ENCODE results near the gene PIAS4. TPM values are rescaled to one million over a fixed set of nuclear protein-coding genes. Genes with fewer than 3 reads are reported as not detected.

The PIAS4 gene
- total RNA-seq, 3 donors from 2014 or later = 9.4 to 17.0 (median 15.7) TPM

DNA sequence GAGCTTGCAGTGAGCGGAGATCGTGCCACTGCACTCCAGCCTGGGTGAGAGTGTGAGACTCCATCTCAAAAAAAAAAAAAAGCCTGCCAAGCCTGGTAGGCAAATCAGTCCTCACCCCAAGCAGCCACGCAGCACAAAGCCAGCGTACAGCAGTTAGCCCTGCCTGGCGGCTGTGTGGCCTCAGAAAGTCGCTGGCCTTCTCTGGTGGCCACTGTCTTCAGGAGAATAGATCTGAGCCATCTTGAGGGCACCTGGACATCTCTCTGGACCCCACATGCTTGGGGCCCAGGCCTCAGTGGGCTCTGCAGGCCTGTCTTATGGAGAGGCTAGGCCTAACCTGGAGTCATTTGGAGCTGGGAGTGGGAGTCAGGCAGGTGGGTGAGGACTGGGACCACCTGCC lies 23.0 kb downstream of the PIAS4 start:
- Histone ChIP-seq H3K36me3 (peaks cover 12% of the 10 kb centered on the region), H3K27me3 (no peaks in the 10 kb centered on the region), H3K27ac (no peak overlapping the region), H3K4me3 (no peak overlapping the region), H3K9me3 (no peaks in the 10 kb centered on the region), H3K4me1 (no peaks in the 10 kb centered on the region)
- TF ChIP-seq POLR2A (IDR thresholded peaks at IDR 0.05) (no peak), POLR2AphosphoS5 (IDR thresholded peaks at IDR 0.05) (no peak)
- TF ChIP-seq, protein P1, sequence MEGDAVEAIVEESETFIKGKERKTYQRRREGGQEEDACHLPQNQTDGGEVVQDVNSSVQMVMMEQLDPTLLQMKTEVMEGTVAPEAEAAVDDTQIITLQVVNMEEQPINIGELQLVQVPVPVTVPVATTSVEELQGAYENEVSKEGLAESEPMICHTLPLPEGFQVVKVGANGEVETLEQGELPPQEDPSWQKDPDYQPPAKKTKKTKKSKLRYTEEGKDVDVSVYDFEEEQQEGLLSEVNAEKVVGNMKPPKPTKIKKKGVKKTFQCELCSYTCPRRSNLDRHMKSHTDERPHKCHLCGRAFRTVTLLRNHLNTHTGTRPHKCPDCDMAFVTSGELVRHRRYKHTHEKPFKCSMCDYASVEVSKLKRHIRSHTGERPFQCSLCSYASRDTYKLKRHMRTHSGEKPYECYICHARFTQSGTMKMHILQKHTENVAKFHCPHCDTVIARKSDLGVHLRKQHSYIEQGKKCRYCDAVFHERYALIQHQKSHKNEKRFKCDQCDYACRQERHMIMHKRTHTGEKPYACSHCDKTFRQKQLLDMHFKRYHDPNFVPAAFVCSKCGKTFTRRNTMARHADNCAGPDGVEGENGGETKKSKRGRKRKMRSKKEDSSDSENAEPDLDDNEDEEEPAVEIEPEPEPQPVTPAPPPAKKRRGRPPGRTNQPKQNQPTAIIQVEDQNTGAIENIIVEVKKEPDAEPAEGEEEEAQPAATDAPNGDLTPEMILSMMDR (IDR thresholded peaks at IDR 0.05) = no peak
- DNase-seq (ENCODE audit: low spot score in 2 of 2) = no peak
- intact Hi-C loops (cut with DNase I; ENCODE audit: low total_unique reads) = no loop called here

DNA sequence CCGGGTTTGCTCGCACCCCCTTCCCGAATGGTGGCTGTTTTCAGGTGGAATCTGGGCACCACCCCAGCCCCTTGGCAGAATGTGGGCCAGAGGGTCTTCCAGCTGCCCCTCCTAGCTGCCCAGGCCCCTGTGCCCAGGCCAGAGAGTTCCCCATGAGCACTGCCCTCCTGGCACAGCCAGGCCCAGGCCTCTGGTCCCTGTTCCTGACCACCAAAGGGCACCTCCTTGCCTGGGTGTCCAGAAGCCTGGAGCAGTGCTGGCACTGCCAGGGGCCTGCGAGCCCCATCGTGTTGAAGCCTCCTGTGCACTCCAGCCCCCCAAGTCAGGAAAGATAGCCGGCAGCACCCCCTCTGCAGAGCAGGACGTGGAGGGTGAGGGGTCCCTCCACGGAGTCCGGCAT lies 23.4 kb downstream of the PIAS4 start:
- no peaks in the 10 kb centered on the region for H3K4me1 ChIP-seq
- intact Hi-C loops (cut with DNase I; ENCODE audit: low total_unique reads) = no loop called here
- no peak for DNase-seq (ENCODE audit: low spot score in 2 of 2)
- H3K4me3 ChIP-seq = no peak overlapping the region
- TF ChIP-seq, protein P1 (IDR thresholded peaks at IDR 0.05) = no peak
- TF ChIP-seq POLR2AphosphoS5 (IDR thresholded peaks at IDR 0.05) (no peak), POLR2A (IDR thresholded peaks at IDR 0.05) (no peak)
- no peaks in the 10 kb centered on the region for H3K9me3 ChIP-seq
- H3K36me3 ChIP-seq = peaks cover 12% of the 10 kb centered on the region
- H3K27me3 ChIP-seq = no peaks in the 10 kb centered on the region
- no peak overlapping the region for H3K27ac ChIP-seq

DNA sequence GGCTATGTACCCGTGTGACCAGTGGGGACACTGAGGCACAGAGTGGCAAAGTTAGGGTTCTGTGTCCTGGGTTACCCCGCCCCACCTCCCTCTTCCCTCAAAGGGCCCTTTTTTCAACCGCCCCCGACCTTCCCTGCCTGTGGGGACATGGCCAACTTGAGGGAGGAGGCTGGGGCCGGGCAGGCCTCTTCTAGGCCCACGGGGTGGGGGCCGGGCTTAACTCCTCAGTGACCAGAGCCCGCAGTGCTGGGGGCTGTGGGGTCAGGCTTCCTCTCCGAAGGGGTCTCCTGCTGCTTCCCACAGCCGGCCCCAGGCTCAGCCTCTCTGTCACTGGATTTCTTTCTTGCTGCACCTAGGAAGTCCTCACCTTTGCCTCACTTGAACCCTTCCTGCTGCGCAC lies 23.9 kb downstream of the PIAS4 start:
- H3K4me3 ChIP-seq = no peak overlapping the region
- no peak for TF ChIP-seq POLR2A (IDR thresholded peaks at IDR 0.05)
- H3K27ac ChIP-seq = no peak overlapping the region
- H3K4me1 ChIP-seq = no peaks in the 10 kb centered on the region
- no peaks in the 10 kb centered on the region for H3K9me3 ChIP-seq
- peaks cover 12% of the 10 kb centered on the region for H3K36me3 ChIP-seq
- intact Hi-C loops (cut with DNase I; ENCODE audit: low total_unique reads) = no loop called here
- no peak for DNase-seq (ENCODE audit: low spot score in 2 of 2)
- H3K27me3 ChIP-seq = no peaks in the 10 kb centered on the region

DNA sequence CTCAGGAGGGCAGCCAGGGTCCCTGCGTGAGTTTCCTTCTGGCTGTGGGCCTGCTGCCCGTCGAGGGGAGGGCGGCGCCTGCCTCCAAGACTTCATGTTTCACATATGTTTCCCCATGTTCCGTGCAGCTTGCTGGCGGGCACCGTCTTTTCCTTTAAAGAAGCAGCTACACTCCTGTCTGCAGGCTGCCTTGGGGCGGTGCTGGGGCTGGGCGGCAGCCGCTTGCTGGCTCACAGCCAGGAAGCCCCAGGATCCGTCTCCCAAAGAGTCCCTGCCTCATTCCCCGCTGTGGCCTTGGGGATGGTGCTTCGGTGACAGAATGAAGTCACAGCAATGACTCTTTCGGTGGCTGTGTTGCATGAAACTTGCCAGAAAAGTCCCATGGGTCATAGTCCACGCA lies 24.9 kb downstream of the PIAS4 start:
- H3K4me3 ChIP-seq = no peak overlapping the region
- TF ChIP-seq, protein P1 (IDR thresholded peaks at IDR 0.05) = no peak
- TF ChIP-seq POLR2AphosphoS5 (IDR thresholded peaks at IDR 0.05) (no peak), POLR2A (IDR thresholded peaks at IDR 0.05) (no peak)
- H3K27me3 ChIP-seq = no peaks in the 10 kb centered on the region
- H3K9me3 ChIP-seq = no peaks in the 10 kb centered on the region
- no peak overlapping the region for H3K27ac ChIP-seq
- intact Hi-C loops (cut with DNase I; ENCODE audit: low total_unique reads) = no loop called here
- H3K4me1 ChIP-seq = no peaks in the 10 kb centered on the region
- peaks cover 12% of the 10 kb centered on the region for H3K36me3 ChIP-seq
- DNase-seq (ENCODE audit: low spot score in 2 of 2) = no peak

DNA sequence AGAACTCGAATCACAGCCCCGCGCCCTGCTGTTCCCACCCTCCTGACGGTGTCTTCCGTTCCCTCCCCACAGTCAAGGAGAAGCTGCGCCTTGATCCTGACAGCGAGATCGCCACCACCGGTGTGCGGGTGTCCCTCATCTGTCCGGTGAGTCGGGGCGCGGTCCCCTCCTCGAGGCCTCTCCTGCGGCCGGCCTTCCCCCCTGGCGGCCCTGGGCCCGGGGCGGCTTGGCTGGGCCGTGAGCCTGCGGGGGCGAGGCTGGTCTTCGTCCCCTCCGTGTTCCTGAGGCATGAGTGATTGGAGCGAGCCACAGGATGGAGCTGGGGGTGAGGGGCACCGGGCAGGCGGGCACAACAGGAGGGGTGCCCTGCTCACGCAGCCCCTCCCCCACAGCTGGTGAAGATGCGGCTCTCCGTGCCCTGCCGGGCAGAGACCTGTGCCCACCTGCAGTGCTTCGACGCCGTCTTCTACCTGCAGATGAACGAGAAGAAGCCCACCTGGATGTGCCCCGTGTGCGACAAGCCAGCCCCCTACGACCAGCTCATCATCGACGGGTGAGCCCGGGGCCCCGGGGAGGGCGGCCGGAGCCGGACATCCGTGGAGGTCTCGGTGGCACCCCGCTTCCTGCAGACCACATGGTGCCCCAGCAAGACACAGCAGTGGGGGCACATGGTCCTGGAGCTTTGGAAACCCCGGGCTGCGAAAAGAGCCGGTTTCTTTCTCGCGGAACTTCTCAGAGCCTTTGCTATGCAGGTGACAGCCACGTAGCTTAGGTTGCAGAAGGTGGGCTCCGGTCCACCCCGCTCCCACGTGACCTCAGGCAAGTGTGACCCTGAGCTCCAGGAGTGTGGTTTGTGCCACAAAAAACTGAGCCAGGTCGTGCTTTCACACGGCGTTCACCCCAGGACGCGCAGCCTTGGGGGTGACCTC lies 25.8 kb downstream of the PIAS4 start:
- no peaks in the 10 kb centered on the region for H3K4me1 ChIP-seq
- no peak for DNase-seq (ENCODE audit: low spot score in 2 of 2)
- H3K4me3 ChIP-seq = no peak overlapping the region
- no peaks in the 10 kb centered on the region for H3K27me3 ChIP-seq
- H3K27ac ChIP-seq = no peak overlapping the region
- H3K36me3 ChIP-seq = peaks cover 12% of the 10 kb centered on the region
- intact Hi-C loops (cut with DNase I; ENCODE audit: low total_unique reads) = no loop called here
- no peaks in the 10 kb centered on the region for H3K9me3 ChIP-seq
- TF ChIP-seq, protein P1 (IDR thresholded peaks at IDR 0.05) = no peak
- no peak for TF ChIP-seq POLR2AphosphoS5 (IDR thresholded peaks at IDR 0.05)
- TF ChIP-seq POLR2A (IDR thresholded peaks at IDR 0.05) = no peak
